NCI-H510A treated with DMSO at 0.1 percent for 48 hours (cell line): ENCODE measurements around the gene TBC1D22A.
A peak's percentile ranks its signal among the peaks of the same experiment; 100 is the strongest.
"Not testable (repeated sequence)": the region's sequence is repeated elsewhere in the genome, so short reads cannot be mapped to it uniquely, and the experiment has no call there.

Experiments used
- DNase-seq: peaks from one replicate; lab custom pipeline; 2025; lab: John Stamatoyannopoulos, UW

Gene TBC1D22A

GRCh38 chr22:46762238-46763050 is at the start of gene TBC1D22A:
Gene TBC1D22A (plus strand): TSS chr22:46762650. CDS start chr22:46762787, 137 bp downstream.
- DNase-seq = peak; percentile 84

GRCh38 chr22:46714550-46714949 is 47.9 kb upstream of the TBC1D22A start:
- no peak for DNase-seq

GRCh38 chr22:46719921-46720320 is 42.5 kb upstream of the TBC1D22A start:
- DNase-seq = no peak

- no peak for DNase-seq
Observed at GRCh38 chr22:46721501-46722085, 40.9 kb upstream of the TBC1D22A start.

GRCh38 chr22:46723882-46724281 is 38.6 kb upstream of the TBC1D22A start:
- DNase-seq = no peak

- no peak for DNase-seq
Observed at GRCh38 chr22:46725096-46725495, 37.4 kb upstream of the TBC1D22A start.

GRCh38 chr22:46726066-46726985 is 36.1 kb upstream of the TBC1D22A start:
- DNase-seq = no peak

- no peak for DNase-seq
Observed at GRCh38 chr22:46726986-46727317, 35.5 kb upstream of the TBC1D22A start.

GRCh38 chr22:46727813-46728364 is 34.6 kb upstream of the TBC1D22A start:
- no peak for DNase-seq

- DNase-seq = no peak
Observed at GRCh38 chr22:46728470-46728869, 34.0 kb upstream of the TBC1D22A start.

- DNase-seq = no peak
Observed at GRCh38 chr22:46730568-46731245, 31.7 kb upstream of the TBC1D22A start.

GRCh38 chr22:46731246-46732040 is 31.0 kb upstream of the TBC1D22A start:
- DNase-seq = peak; percentile 54

GRCh38 chr22:46732041-46732379 is 30.4 kb upstream of the TBC1D22A start:
- DNase-seq = no peak

- DNase-seq = no peak
Observed at GRCh38 chr22:46732513-46732912, 29.9 kb upstream of the TBC1D22A start.

- not testable (repeated sequence) for DNase-seq
Observed at GRCh38 chr22:46734213-46734722, 28.2 kb upstream of the TBC1D22A start.

GRCh38 chr22:46734830-46735453 is 27.5 kb upstream of the TBC1D22A start:
- no peak for DNase-seq

- DNase-seq = no peak
Observed at GRCh38 chr22:46735747-46736608, 26.5 kb upstream of the TBC1D22A start.

GRCh38 chr22:46736705-46737104 is 25.7 kb upstream of the TBC1D22A start:
- DNase-seq = no peak
